HG03108 (cell line): ENCODE measurements around the gene TENM4.

Source experiments
- ATAC-seq: cut with Tn5 transposase; IDR thresholded peaks from one replicate; pipeline ENCODE4 v1.9.1; 2021; ENCODE audit warnings: moderate library complexity; ENCODE audit not compliant: unreplicated experiment

TENM4 gene

DNA sequence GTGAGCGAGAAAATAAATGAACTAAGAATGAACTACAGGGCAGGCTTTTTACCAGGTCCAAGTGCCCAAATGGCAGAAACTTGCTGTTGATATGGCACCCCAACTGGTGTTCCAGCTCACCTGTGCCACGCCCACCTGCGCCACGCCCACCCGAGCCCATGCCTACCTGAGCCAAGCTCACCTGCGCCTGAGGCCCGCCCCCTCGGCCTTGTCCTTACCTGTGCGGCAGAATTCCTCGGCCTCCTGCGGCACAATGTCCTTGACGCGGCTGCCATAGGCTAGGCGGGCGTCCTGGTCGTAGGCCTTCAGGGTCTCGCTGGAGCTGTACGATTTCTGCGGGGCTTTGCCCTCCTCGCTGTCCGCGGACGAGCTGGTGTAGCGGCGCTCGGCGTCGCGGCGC, 371.3 kb downstream of the TENM4 start:
- ATAC-seq, result no peak

DNA sequence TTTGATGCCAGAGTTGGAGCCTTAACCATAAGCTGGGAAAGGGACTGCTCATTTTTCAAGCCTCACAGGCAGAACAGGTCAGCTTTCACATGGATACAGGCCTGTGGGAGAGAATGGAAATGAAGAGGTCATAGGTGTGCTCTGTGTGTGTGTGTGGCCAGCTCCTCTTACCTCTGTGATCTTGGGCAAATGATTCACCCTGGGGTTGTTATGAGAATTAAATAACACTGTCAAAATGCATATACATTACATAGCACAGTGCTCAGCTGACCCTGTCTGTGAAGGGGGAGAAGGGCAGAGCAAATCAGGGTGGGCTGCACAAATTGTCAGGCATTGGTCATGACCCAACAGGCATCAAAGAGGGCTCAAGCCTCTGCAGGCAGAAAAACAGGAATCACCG, 372.5 kb downstream of the TENM4 start:
- no peak for ATAC-seq

DNA sequence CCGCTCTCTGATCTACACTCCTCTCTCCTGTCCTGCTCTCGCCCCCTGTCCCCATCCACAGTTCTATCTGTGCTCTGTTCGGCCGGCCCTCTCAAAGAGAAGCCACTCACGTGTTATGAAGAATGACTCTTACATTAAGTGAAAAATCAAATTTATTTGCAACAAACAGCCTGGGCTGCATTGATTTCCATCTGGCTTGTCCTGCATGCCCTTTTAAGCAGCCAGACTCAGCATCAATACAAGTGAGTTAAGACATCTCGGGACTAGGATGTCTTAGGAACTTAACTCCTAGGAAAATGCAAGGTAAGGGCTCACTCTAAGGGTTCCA, 373.5 kb downstream of the TENM4 start:
- ATAC-seq, result no peak

DNA sequence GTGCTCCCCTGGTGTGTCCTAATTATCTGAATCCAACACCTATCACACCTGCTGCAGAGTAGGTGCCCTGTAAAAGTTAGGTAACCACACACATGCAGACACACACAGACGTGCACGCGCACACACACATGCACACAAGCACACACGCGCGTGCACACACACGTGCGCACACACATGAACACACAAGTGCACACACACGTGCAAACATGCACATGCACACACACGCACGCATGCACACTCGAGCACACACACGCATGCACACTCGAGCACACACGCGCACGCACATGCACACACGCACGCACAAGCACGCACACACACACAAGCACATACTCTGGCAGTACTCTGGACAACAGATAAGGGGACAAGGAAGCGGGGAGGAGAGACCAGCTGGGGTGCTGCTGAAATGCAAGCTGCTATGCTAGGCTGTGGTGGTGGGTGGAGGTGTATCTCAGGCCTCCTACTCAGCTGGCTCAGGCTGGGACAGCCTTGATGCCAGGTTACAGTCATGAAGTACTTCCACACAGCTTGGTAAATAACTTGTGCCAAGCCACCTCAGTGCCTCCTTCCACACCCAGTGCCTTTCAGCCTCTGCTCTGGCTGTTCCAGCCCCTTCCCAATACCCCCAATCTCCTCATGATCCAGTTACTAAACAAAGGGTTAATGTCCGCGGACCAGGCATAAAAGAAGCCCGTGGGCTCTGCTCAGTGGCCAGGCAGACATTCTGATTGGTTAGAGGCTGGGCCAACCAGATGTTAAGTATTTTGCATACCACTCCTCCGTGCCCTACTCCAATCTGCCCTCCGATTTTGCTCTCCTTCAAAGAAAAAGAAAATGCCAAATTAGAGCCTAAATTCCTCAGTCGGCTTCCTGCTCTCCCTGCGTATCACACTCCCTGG, 374.1 kb downstream of the TENM4 start:
- no peak for ATAC-seq

DNA sequence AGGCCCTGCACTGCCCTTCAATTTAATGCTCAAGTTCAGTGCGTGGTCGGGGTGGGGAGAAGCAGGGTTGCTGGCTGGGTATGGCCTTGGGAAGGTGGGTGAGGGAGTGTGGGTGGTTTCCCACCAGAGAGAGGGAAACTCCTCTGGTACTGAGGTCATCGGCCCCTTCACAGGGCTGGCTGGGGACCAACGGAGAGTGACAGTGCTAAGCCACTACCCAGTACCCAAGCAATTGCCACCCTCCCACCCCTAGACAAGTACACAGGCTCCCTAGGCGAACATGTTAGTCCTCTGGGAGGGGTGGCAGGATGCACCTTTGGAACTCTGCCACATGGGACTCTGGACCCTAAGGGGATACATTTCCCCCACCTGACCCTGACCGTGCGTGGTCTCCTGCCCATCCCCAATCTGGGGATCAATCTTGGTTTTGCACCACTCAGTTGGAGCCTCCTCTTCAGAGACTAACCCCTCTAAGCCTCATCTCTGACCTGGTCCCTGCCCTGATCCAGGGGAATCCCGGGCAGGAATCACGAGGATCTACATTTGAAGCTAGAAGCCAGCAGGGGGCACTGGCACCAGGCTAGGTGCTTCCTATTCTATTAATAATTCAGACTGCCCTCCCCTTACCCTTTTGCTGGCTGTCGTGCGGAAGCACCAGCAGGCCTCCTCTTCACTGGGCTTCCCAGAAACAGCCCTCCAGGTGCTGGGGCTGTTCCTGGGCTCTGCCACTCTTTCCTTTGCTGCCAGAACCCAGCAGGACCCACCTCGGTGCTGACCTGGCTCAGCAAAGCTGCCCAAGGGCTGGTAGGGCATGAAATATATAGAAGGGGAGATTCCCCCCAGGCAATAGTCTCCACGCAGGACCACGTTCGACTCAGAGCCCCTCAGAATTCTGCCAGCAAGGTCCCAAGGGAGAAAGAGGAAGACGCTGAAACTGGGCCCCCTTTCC, 377.7 kb downstream of the TENM4 start:
- ATAC-seq, result no peak

DNA sequence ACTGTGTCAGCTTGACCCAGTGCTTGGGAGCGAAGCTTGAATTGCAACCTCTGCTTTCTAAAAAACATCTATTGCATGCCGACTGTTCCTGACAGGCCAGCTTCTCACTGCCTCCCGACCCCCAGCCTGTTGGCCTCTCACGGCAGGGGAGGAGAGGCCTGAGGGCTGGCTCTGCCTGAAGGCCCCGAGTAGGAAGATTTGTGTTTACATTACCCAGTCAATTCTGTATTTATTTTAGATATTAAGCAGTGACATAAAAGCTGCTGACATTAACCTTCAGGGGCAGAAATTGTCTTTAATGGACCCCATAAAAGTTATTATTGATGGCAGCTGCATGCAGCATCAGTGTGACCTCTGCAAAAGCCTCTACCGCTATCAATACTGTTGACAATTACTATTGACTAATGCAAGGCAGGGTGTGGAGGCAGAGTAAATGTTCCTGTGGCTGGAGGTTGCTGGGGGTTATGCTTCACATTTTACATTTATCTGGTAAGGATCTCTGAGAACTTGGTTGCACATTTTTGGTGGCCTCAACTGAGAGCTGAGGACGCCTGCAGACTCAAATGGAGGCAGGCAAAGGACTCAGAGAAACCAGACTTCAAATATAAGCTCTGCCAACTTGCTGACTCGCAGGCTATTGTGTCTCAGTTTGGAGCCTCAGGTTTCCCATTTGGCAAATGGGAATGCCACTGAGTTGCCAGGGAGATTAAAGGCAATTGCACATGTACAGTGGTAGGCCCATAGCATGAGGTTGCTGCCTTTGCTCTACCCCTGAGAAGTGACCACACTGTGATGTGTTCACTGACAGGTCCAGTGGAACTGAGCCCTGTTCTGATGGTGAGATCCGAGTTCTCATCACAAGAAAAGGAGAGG, 380.5 kb downstream of the TENM4 start:
- no peak for ATAC-seq

DNA sequence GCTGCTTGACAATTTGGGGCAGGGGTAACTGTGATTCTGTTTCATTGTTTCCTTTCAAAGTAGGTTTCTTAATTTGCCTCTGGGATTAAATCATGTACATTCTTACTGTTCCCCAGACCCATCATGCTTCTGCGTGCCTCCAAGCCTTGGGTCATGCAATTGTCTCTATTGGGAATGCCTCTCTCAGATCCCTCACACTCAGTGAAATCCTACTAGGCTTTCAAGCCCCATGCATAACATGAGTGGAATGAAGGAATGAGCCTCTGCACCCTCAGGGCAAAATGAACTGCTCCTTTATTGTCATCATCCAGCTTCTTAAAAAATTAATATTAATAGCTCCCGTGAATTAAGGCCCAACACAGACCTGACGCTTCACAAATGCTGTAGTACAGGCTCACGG, 381.7 kb downstream of the TENM4 start:
- ATAC-seq, result no peak

DNA sequence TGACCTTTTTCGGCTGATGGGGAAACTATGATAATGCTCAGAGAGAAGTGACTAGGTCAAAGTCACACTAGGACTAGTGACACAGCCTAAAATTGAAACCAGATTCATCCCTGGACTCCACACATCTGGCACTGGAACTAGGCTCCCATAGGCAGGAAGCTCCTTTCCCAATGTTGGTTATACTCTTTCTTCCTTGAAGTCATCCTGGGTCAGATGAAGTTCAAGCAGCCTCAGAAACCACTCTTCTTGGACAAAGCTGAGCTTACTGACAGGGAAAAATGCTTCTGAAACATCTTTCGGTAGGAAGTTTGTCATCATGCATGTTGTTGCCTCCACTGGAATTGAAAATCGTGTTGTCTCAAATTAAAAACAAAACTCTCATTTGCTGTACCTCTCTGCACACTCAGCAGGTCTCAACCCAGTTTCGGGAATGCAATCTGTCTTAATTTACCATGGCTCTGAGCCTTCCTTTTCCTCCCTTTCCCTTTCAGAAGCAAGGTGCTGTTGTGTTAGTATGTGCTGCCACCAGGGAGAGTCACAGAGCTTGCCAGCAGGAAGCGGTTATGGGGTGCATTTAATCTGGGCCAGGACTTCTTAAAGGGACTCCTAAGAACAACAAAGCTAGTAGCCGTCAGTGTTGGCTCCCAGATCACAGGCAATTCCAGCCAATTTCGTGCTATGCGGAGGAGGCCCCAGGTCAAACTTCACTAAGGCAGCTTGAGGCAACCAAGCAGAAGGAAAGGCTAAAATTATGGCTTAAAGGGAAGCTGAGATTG, 384.8 kb downstream of the TENM4 start:
- ATAC-seq, result no peak

DNA sequence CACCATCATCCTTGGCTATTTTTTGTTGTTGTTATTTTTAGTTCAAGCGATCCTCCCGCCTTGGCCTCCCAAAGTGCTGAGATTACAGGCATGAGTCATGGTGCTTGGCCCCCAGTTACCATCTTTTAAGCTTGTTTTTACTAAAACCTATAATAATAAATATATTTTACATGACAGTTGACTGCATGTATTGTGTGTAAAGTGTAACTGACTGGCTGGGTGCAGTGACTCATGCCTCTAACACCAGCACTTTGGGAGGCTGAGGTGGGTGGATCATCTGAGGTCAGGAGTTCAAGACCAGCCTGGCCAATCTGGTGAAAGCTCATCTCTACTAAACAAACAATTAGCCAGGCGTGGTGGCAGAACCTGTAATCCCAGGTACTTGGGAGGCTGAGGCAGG, 386.2 kb downstream of the TENM4 start:
- no peak for ATAC-seq

DNA sequence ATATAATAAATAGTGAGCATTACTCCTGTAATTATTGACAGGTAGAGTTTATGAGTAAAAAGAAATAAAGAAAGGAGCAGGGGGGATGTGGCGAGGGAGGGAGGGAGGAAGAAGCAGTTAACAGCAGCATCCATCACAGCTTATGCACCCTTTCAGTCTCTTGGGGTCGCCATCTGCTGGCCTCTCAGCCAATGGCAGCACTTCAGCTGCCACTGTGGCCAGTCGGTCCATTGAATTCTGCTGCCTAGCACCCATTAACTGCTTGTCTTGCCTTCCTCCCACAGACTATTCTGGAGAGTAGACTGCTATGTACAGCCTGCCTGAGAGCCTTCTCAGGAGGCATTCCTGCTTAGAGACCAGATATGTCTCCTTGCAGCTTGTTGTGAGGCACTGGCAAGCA, 388.3 kb downstream of the TENM4 start:
- no peak for ATAC-seq

DNA sequence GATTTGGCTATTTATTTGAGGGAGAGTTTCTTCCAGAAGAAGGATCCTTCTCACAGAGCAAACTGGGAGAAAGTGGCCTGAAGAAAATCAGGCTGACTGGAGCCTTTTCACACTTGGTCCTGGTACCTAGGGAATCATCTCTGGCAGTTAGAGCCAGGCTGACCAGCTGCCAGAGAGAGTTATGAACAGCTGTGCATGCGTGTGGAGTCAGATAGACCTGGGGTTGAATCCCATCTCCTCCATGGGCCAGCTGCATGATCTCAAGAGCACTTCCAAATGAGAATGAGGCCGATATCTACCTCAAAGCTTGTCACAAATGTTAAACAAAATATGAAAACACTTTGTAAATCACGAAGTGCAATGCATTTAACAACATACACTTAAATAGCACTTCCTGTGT, 390.0 kb downstream of the TENM4 start:
- ATAC-seq, result no peak

DNA sequence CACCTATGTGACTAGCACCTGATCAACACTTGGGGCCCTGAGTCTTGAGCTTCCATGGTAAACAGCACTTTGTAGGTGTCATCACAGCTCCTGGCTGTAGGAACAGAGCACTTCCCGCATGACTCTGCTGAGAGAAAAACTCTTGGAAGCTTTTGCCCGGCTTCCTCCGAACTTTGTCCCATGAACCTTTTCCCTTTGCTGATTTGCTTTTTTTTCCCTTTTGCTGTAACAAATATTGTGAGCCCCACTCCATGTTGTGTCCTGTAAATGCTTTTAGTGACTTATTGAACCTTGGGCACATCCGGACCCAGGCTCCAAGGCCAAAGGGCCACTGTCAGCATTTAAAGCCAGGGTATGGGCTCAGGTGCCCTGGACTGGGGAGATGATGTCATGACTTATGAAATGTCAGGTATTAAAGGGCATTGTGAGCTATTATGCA, 391.1 kb downstream of the TENM4 start:
- ATAC-seq, result no peak

DNA sequence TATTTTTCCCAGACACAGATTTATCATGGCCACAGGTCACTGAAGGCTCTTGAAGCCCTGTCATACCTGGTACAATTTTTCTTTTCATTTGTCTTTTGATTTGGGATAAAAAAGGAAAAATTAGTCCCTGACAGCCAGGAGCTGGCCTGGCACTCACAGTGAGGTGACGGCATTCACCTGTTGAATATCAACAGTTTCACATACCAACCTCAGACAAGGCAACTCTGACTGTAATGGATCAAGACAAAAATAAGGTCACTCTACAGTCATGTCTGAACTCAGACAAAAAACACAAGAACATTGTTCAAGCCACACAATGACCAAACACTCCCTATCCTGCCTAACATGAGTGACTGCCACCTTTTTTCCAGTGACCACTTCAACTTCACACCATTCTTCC, 392.9 kb downstream of the TENM4 start:
- ATAC-seq, result no peak

DNA sequence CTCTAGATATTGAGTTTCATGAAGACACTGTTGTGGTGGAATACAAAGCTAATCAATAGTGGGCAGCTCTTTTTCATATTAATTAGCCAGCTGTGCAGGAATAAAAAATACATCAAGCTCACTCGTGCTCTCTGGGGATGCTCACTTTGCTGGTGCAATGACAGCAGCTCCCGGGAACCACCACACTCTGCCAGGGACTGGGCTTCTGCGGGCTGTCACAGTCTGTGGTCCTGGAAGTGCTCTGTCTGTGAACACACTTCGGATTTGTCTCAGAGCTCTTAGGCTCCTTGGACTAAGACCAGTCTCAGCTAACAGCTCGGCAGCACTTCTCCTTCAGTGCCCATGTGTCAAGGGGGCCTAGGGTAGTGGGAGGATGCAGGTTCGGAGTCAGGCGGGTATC, 393.5 kb downstream of the TENM4 start:
- no peak for ATAC-seq

DNA sequence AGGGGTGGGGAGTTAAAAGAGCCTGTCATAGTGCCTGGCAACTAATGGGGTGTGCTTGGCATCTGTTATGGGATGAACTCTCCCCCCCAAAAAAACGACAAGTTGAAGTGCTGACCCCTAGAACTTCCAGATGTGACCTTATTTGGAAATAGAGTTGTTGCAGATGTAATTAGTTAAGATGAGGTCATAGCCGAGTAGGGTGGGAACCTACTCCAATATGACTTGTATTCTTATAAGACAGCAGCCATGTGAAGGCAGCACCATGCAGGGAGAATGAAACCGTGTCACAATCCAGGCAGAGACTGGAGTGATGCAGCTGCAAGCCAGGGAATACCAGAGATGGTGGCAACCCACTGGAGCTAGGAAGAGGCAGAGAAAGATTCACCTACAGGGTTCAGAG, 394.5 kb downstream of the TENM4 start:
- ATAC-seq, result no peak

DNA sequence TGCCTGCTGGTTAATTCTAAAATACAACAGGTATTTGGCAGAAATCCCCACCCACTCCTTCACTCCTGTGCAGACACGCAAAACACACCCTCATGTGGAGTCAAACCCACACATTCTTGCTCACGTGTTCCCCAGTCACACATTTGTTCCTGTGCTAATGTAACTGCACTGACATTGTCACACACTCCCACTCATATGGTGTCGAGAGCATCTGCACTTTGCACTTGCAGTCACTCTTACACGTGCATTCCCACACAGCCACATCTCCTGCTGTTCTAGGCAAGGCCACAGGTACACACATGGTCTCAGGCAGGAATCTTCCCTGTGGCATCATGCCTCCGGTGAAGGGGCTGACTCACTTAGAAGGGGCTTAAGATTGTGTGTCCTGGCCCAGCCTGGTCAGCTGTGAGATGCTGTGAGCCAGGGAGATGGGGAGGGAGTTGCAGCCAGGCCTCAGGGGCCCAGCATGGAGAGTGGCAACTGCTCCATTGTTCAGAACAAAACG, 395.0 kb downstream of the TENM4 start:
- no peak for ATAC-seq

DNA sequence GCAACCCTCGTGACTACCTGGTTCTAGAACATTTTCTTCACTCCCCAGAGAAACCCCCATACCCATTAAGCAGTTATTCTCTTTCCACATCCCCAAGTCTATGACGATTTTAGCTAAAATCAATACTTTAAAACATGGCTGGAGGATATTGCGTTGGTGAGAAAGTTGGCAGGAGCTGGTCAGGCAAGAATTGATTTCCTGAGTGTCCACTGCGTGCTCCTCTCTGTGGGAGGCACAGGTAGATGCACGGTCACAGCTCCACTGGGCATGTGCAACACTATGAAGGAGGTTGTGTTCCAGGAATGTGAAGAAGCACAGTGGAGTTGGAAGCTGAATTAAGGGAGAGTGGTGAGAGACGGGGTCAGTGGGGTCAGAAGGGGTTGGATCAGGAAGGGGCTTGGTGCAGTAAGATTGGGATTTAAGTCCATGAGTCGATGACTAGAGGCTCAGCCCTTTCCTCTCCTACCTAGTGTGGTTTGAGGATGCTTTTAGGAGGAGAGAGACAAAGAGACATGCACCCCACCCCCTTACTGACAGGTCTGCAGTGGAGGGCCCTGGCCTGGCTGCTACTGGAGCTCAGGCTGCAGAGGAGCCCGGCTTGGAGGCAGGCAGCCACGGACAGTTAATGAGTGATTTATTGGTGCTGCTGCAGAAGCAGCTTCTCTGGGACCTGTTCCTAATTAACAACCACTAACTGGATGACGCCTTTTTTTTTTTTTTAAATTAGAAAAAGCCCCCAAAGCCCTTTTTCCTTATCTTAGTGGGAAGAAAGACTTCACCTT, 395.6 kb downstream of the TENM4 start:
- no peak for ATAC-seq

DNA sequence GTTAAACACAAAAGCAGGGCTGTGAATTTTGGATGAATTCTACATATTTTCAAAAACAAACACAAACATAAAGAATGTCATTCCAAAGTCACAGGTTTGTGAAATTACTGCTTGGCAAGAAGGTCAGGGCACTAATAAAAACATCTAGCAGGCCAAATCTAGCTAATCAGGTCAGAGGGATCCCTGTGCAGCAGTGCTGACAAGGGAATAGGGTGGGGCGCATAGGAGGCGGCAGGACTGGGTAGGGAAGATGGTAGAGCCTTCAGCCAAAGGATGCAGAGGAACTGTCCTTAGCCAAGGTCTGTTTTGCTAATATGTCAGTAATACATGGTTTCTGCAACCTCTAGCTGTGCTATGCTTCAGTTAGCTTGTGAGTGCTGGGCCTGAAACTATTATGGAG, 396.6 kb downstream of the TENM4 start:
- ATAC-seq, result no peak

DNA sequence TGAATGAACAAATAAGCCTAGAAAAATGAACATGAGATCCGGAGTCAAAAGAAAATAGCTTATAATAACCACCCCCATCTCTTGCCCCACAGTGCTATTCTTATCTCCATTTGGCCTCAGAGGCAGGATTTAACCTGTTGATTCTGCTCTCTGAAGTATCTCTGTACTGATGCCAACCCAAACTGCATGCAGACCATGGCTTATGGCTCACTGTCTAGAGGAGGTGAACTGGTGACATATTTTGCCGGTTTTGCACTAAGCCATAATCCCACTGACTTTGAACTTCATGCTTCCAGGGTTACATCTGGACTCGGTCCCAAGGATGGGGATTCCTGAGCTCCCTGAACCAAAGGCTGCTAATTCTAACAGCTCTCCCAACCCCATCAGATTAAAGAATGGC, 397.1 kb downstream of the TENM4 start:
- ATAC-seq, result no peak
